ENCODE measurements around the gene TRPM1.

- TF ChIP-seq FOXK2 (IDR thresholded peaks at IDR 0.05) = no peak
- no peak for TF ChIP-seq TARDBP (IDR thresholded peaks at IDR 0.05)
- TF ChIP-seq ARNT (IDR thresholded peaks at IDR 0.05) = no peak
- TF ChIP-seq SUZ12 (IDR thresholded peaks at IDR 0.05) = no peak
- TF ChIP-seq L3MBTL2 (conservative IDR thresholded peaks at IDR 0.05) = no peak
- TF ChIP-seq BHLHE40 (IDR thresholded peaks at IDR 0.05; ENCODE audit: borderline replicate concordance) = no peak
- TF ChIP-seq SP1 (IDR thresholded peaks at IDR 0.05) = no peak
- TF ChIP-seq PKNOX1 (IDR thresholded peaks at IDR 0.05) = no peak
- TF ChIP-seq FOXA1 (IDR thresholded peaks at IDR 0.05) = no peak
- TF ChIP-seq HDGF (IDR thresholded peaks at IDR 0.05; ENCODE audit: borderline replicate concordance) = no peak
These were observed 143.3 kb downstream of the TRPM1 start for GRCh38 chr15:30958219-30958618.

All from HEK293T (cell line).